A549 (cell line): Measurements from ENCODE around the gene CTTN.

Experiments
- CTCF ChIP-seq: fragments of >200 bp; sonication (Bioruptor Twin); formaldehyde crosslinking; IDR thresholded peaks from 3 replicates; pipeline ENCODE4 v1.5.1; 2016
- EP300 ChIP-seq, 2 experiments: fragments of >200 bp; sonication (Bioruptor Twin); formaldehyde crosslinking; IDR thresholded peaks; 2 replicates in 1 of 2; 3 replicates in 1 of 2; pipeline ENCODE4 v1.6.1; 2016 to 2017
- JUN ChIP-seq, 2 experiments: fragments of >200 bp; sonication (Bioruptor Twin); formaldehyde crosslinking; IDR thresholded peaks; 2 replicates in 1 of 2; 3 replicates in 1 of 2; pipeline ENCODE4 v1.6.1; 2016 to 2017
- JUNB ChIP-seq: fragments of >200 bp; sonication (Bioruptor Twin); formaldehyde crosslinking; IDR thresholded peaks from 2 replicates; pipeline ENCODE4 v1.6.1; 2016
- MAX ChIP-seq: IDR thresholded peaks from 2 replicates; pipeline ENCODE4 v1.6.1; 2012

- no peak for TF ChIP-seq CTCF
- TF ChIP-seq EP300 (IDR thresholded peaks at IDR 0.05), result no peak
- no peak for TF ChIP-seq JUNB
- TF ChIP-seq MAX, result no peak
- TF ChIP-seq JUN (IDR thresholded peaks at IDR 0.05), result no peak
These were observed 21.7 kb downstream of the CTTN start for GRCh38 chr11:70420008-70420464.
